GM21390 (cell line): ENCODE results near the gene CEBPE.

ENCODE experiments used
- ATAC-seq: cut with Tn5 transposase; IDR thresholded peaks from one replicate; pipeline ENCODE4 v1.9.1; 2021; ENCODE audit not compliant: unreplicated experiment

CEBPE gene

GRCh38 chr14:23118506-23119362, at the start of gene CEBPE:
Gene CEBPE, minus strand, starts transcription at chr14:23119255. Its CDS starts 164 bp downstream, at chr14:23119091.
- ATAC-seq, result no peak

- no peak for ATAC-seq
These were observed 49.2 kb upstream of the CEBPE start for GRCh38 chr14:23168246-23168645.

- ATAC-seq, result no peak
These were observed 48.2 kb upstream of the CEBPE start for GRCh38 chr14:23167116-23167847.

- ATAC-seq, result no peak
These were observed 45.9 kb upstream of the CEBPE start for GRCh38 chr14:23164949-23165348.

GRCh38 chr14:23164250-23164649, 45.2 kb upstream of the CEBPE start:
- ATAC-seq, result no peak

GRCh38 chr14:23163830-23164229, 44.8 kb upstream of the CEBPE start:
- ATAC-seq, result no peak

GRCh38 chr14:23162800-23163199, 43.7 kb upstream of the CEBPE start:
- no peak for ATAC-seq

GRCh38 chr14:23162005-23162404, 43.0 kb upstream of the CEBPE start:
- no peak for ATAC-seq

- ATAC-seq, result no peak
These were observed 42.0 kb upstream of the CEBPE start for GRCh38 chr14:23160924-23161522.

GRCh38 chr14:23159532-23159931, 40.5 kb upstream of the CEBPE start:
- no peak for ATAC-seq

- no peak for ATAC-seq
These were observed 39.7 kb upstream of the CEBPE start for GRCh38 chr14:23158779-23159178.

GRCh38 chr14:23154964-23155587, 36.0 kb upstream of the CEBPE start:
- ATAC-seq, result no peak

- no peak for ATAC-seq
These were observed 35.1 kb upstream of the CEBPE start for GRCh38 chr14:23153851-23154796.

GRCh38 chr14:23151342-23151741, 32.3 kb upstream of the CEBPE start:
- ATAC-seq, result no peak

- ATAC-seq, result no peak
These were observed 30.7 kb upstream of the CEBPE start for GRCh38 chr14:23149745-23150144.

- no peak for ATAC-seq
These were observed 29.7 kb upstream of the CEBPE start for GRCh38 chr14:23148591-23149249.

- ATAC-seq, result no peak
These were observed 28.6 kb upstream of the CEBPE start for GRCh38 chr14:23147676-23148075.

GRCh38 chr14:23146980-23147379, 27.9 kb upstream of the CEBPE start:
- ATAC-seq, result no peak

- no peak for ATAC-seq
These were observed 27.4 kb upstream of the CEBPE start for GRCh38 chr14:23146351-23146910.
